GM23338 (cell line): ENCODE data around the gene NHLH2. TPM values are rescaled to one million over a fixed set of nuclear protein-coding genes. Genes with fewer than 3 reads are reported as not detected.
A peak's percentile ranks its signal among the peaks of the same experiment; 100 is the strongest.

Experiments used
- ATAC-seq: fragments of 200-7000 bp; cut with Tn5 transposase; 3 replicates; pipeline ENCODE4 v1.9.1; 2020
- DNase-seq: peaks from one replicate; pipeline ENCODE4 v3.0.0-alpha.2; 2015; ENCODE audit warnings: low spot score
- H2AFZ ChIP-seq: fragments of 200-600 bp; sonication (generic); 2 replicates; pipeline ENCODE4 v1.8.0; 2016; ENCODE audit warnings: antibody characterized with exemption, mild to moderate bottlenecking, moderate library complexity
- H3F3A ChIP-seq: fragments of 200-600 bp; sonication (generic); replicated peaks from 2 replicates; pipeline ENCODE4 v1.8.0; 2017; ENCODE audit warnings: antibody characterized with exemption, mixed run types, low read depth
- H3K27ac ChIP-seq: fragments of 200-600 bp; sonication (generic); 2 replicates; pipeline ENCODE4 v1.6.1; 2016; ENCODE audit warnings: low read depth
- H3K27me3 ChIP-seq: fragments of 200-600 bp; sonication (generic); 2 replicates; pipeline ENCODE4 v1.8.0; 2016; ENCODE audit warnings: mild to moderate bottlenecking, mixed run types, moderate library complexity; ENCODE audit not compliant: insufficient read depth
- H3K36me3 ChIP-seq: fragments of 200-600 bp; sonication (generic); 2 replicates; pipeline ENCODE4 v1.8.0; 2016; ENCODE audit warnings: mild to moderate bottlenecking; ENCODE audit not compliant: insufficient read depth
- H3K4me1 ChIP-seq: fragments of 200-600 bp; sonication (generic); 2 replicates; pipeline ENCODE4 v1.8.0; 2016; ENCODE audit warnings: mild to moderate bottlenecking, moderate library complexity; ENCODE audit not compliant: insufficient read depth
- H3K4me2 ChIP-seq: fragments of 200-600 bp; sonication (generic); 2 replicates; pipeline ENCODE4 v1.7.1; 2017; ENCODE audit warnings: mixed run types
- H3K4me3 ChIP-seq: fragments of 200-600 bp; sonication (generic); 2 replicates; pipeline ENCODE4 v1.6.1; 2016; ENCODE audit warnings: mixed run types
- H3K79me2 ChIP-seq: fragments of 200-600 bp; sonication (generic); replicated peaks from 2 replicates; pipeline ENCODE4 v1.8.0; 2017; ENCODE audit warnings: mild to moderate bottlenecking; ENCODE audit not compliant: insufficient read depth
- H3K9me2 ChIP-seq: fragments of 200-600 bp; sonication (generic); 2 replicates; pipeline ENCODE4 v1.8.0; 2017; ENCODE audit not compliant: insufficient read depth
- H4K20me1 ChIP-seq: fragments of 200-600 bp; sonication (generic); replicated peaks from 2 replicates; pipeline ENCODE4 v1.8.0; 2017; ENCODE audit warnings: mild to moderate bottlenecking; ENCODE audit not compliant: insufficient read depth
- H3K27ac Mint-ChIP-seq: 2 replicates; pipeline ENCODE4 v1.8.0; 2020; ENCODE audit warnings: inconsistent platforms, mild to moderate bottlenecking, moderate library complexity, mixed read lengths
- H3K27me3 Mint-ChIP-seq: 3 replicates; pipeline ENCODE4 v1.8.0; 2022; ENCODE audit warnings: low read depth, mild to moderate bottlenecking, moderate library complexity, mixed read lengths, inconsistent platforms; ENCODE audit not compliant: insufficient read depth, poor library complexity
- H3K36me3 Mint-ChIP-seq: 3 replicates; pipeline ENCODE4 v1.8.0; 2021; ENCODE audit warnings: low read depth, mild to moderate bottlenecking, inconsistent platforms, moderate library complexity, mixed read lengths
- H3K4me1 Mint-ChIP-seq: 3 replicates; pipeline ENCODE4 v1.8.0; 2020; ENCODE audit warnings: mild to moderate bottlenecking, inconsistent platforms, mixed read lengths
- H3K4me3 Mint-ChIP-seq: 3 replicates; pipeline ENCODE4 v1.8.0; 2021; ENCODE audit warnings: moderate library complexity, mild to moderate bottlenecking, inconsistent platforms, mixed read lengths
- H3K9me3 Mint-ChIP-seq: 3 replicates; pipeline ENCODE4 v1.8.0; 2020; ENCODE audit warnings: moderate library complexity, mild to moderate bottlenecking, inconsistent platforms, mixed read lengths
- CREB1 ChIP-seq: fragments of 250-450 bp; sonication (Bioruptor Pico); IDR thresholded peaks from 2 replicates; pipeline ENCODE4 v1.5.0; 2020; ENCODE audit warnings: low read depth, mild to moderate bottlenecking, moderate library complexity
- CTCF ChIP-seq, 2 experiments: fragments of 200-600 bp in 1 of 2; sonication (generic) in 1 of 2; conservative IDR thresholded peaks; 2 replicates each; pipeline versions ENCODE4 v1.5.1 to v1.6.1; 2016 to 2017; ENCODE audit warnings: antibody characterized with exemption in 2 of 2, low read depth in 2 of 2, mild to moderate bottlenecking in 2 of 2, moderate library complexity in 1 of 2
- ETS1 ChIP-seq: IDR thresholded peaks from 2 replicates; pipeline ENCODE4 v1.6.1; 2016; ENCODE audit warnings: antibody characterized with exemption
- EZH2 ChIP-seq: fragments of 200-600 bp; sonication (generic); IDR thresholded peaks from one replicate; pipeline ENCODE4 v1.8.0; 2017; ENCODE audit warnings: antibody characterized with exemption, mild to moderate bottlenecking, low read depth; ENCODE audit not compliant: unreplicated experiment
- EZH2phosphoT487 ChIP-seq: fragments of 200-600 bp; sonication (generic); IDR thresholded peaks from one replicate; pipeline ENCODE4 v1.8.1; 2018; ENCODE audit warnings: antibody characterized with exemption; ENCODE audit not compliant: unreplicated experiment
- JUNB ChIP-seq: IDR thresholded peaks from one replicate; pipeline ENCODE4 v1.6.1; 2016; ENCODE audit warnings: antibody characterized with exemption; ENCODE audit not compliant: unreplicated experiment
- NANOG ChIP-seq: IDR thresholded peaks from 2 replicates; pipeline ENCODE4 v1.6.1; 2016; ENCODE audit warnings: antibody characterized with exemption, borderline replicate concordance
- POLR2AphosphoS5 ChIP-seq: IDR thresholded peaks from 2 replicates; pipeline ENCODE4 v1.6.1; 2016; ENCODE audit warnings: antibody characterized with exemption, low read depth
- REST ChIP-seq: IDR thresholded peaks from one replicate; pipeline ENCODE4 v1.6.1; 2018; ENCODE audit warnings: antibody characterized with exemption; ENCODE audit not compliant: unreplicated experiment
- STAT1 ChIP-seq: IDR thresholded peaks from one replicate; pipeline ENCODE4 v1.6.1; 2016; ENCODE audit warnings: antibody characterized with exemption; ENCODE audit not compliant: unreplicated experiment
- ZNF114 ChIP-seq: fragments of 250-450 bp; sonication (Bioruptor Pico); IDR thresholded peaks from 2 replicates; pipeline ENCODE4 v1.5.0; 2020; ENCODE audit warnings: mild to moderate bottlenecking, moderate library complexity
- ZNF331 ChIP-seq: fragments of 250-450 bp; sonication (Bioruptor Pico); IDR thresholded peaks from 2 replicates; pipeline ENCODE4 v1.5.0; 2020; ENCODE audit warnings: low read depth, mild to moderate bottlenecking, moderate library complexity
- ZNF462 ChIP-seq: fragments of 250-450 bp; sonication (Bioruptor Pico); IDR thresholded peaks from 2 replicates; pipeline ENCODE4 v1.5.0; 2020; ENCODE audit warnings: mild to moderate bottlenecking, moderate library complexity
- polyA plus RNA-seq: library from polyadenylated mRNA; unstranded; fragments of >200 nt; fragmentation: Nextera tagmentation; extraction: Ambion mirVana; gene quantifications from 2 replicates; pipeline ENCODE4 v1.2.1, GENCODE V29; 2016
- total RNA-seq: library from RNA; depleted of rRNA; stranded (reverse); fragments of >200 nt; shearing (Covaris generic); gene quantifications from 2 replicates; pipeline ENCODE4 v1.2.3, GENCODE V29; 2014

NHLH2 gene
- total and polyA plus RNA-seq, 2 experiments from 2014 or later, result 1.7 to 1.9 TPM

- Histone ChIP-seq H3F3A (no peaks in the 10 kb centered on the region), H3K4me1 (peaks cover 16% of the 10 kb centered on the region), H2AFZ (no peak overlapping the region), H3K4me3 (no peak overlapping the region), H3K4me2 (no peak overlapping the region), H3K9me2 (no peaks in the 10 kb centered on the region; the same call in 1 of the 2 replicates), H3K27ac (no peak overlapping the region), H3K79me2 (no peaks in the 10 kb centered on the region), H4K20me1 (no peaks in the 10 kb centered on the region), H3K36me3 (0 out of 2 replicates have a peak, but pooled peaks cover 4% of the 10 kb centered on the region), H3K27me3 (no peaks in the 10 kb centered on the region)
- Mint-ChIP-seq H3K36me3 (peaks cover 7% of the 10 kb centered on the region; the same call in 1 of the 3 replicates), H3K27me3 (peaks cover 3% of the 10 kb centered on the region), H3K4me3 (no peak overlapping the region), H3K27ac (no peak overlapping the region), H3K9me3 (peaks cover 12% of the 10 kb centered on the region; the same call in 2 of the 3 replicates), H3K4me1 (peaks cover 26% of the 10 kb centered on the region)
- TF ChIP-seq ZNF331 (CRISPR knock-in tag) (no peak), POLR2AphosphoS5 (no peak), JUNB (no peak), CREB1 (no peak), ZNF114 (no peak), EZH2phosphoT487 (no peak), ZNF462 (CRISPR knock-in tag) (no peak), STAT1 (no peak), CTCF (conservative IDR thresholded peaks at IDR 0.05; ENCODE audit: low read depth in 2 of 2) (no peak), ETS1 (no peak), EZH2 (no peak), NANOG (no peak), REST (no peak)
- ATAC-seq, result peak; percentile 25; the same call in 2 of the 3 replicates
- DNase-seq, result no peak
These were observed 50.1 kb downstream of the NHLH2 start for GRCh38 chr1:115790846-115791245.
